Measurements from ENCODE around the gene B3GALNT1.

B3GALNT1 gene

DNA sequence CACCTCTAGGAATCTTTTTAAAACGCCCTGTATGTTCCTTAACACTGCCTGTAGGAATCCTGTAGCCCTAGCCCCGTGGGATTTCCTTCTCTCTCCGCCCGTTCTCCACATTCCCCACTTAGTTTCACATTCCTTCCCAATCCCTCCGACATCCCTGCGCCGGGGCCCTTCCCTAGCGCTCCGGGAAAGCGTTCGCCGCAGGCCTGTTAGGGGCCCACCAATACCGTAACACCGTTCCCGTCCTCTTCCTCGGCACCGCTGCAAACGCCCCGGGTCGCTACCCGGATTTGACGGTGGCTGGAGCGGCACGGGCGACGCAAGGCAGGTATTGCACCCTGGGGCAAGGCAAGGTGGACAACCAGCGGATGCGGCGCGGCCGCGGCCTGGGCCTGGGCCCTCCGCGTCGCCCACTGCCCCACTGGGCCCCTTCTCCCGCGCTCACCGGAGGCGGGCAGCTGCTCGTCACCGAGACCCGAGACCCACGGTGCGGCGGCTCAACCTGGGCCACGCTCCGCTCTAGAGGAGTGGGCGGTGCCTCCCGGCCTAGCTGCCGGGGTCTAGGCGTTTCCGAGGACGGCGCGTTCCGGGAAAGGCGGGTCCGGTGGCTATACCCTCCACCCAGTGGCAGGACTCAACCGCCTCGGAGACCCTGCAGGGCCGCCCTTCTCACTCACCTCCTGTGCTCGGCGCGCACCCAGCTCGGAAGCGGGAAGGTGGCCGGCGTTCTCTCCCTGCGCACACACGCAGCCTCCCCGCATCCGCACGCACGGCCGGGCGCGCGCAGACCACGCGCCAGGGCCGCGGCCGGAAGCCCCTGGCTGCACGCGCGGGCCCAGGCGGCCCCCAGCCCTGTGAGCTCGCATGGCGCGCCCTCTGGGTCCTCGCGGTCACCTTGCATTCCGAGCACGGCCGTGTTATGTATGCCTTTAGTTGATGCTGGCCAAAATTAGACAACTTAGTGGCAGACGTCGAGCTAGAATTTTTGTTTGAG lies at the start of gene B3GALNT1:
TSS of gene B3GALNT1 (minus strand) at position 789 of the 991 bp plus-strand sequence. CDS start 18,595 bp downstream, outside the sequence.
- ATAC-seq = peak; percentile 82
- H3K4me1 Mint-ChIP-seq = peaks cover 15% of the 10 kb centered on the region
- H3K36me3 Mint-ChIP-seq = no peaks in the 10 kb centered on the region
- peaks cover 27% of the 10 kb centered on the region for H3K27me3 Mint-ChIP-seq
- H3K4me3 Mint-ChIP-seq = peak within 1 kb of the TSS; percentile 89
- peak within 1 kb of the TSS; percentile 55 for H3K27ac Mint-ChIP-seq
- H3K9me3 Mint-ChIP-seq = no peaks in the 10 kb centered on the region

- no peak for ATAC-seq
- H3K27me3 Mint-ChIP-seq = no peaks in the 10 kb centered on the region
- no peaks in the 10 kb centered on the region for H3K4me1 Mint-ChIP-seq
- no peaks in the 10 kb centered on the region for H3K9me3 Mint-ChIP-seq
- no peaks in the 10 kb centered on the region for H3K36me3 Mint-ChIP-seq
- no peak overlapping the region for H3K27ac Mint-ChIP-seq
- H3K4me3 Mint-ChIP-seq = no peak overlapping the region
Observed at GRCh38 chr3:161153480-161153879, 48.3 kb upstream of the B3GALNT1 start.

- Mint-ChIP-seq H3K4me1 (no peaks in the 10 kb centered on the region), H3K4me3 (no peak overlapping the region), H3K27ac (no peak overlapping the region), H3K36me3 (no peaks in the 10 kb centered on the region), H3K9me3 (peaks cover 4% of the 10 kb centered on the region), H3K27me3 (no peaks in the 10 kb centered on the region)
- no peak for ATAC-seq
Observed at GRCh38 chr3:161150001-161150525, 44.9 kb upstream of the B3GALNT1 start.

- Mint-ChIP-seq H3K4me1 (no peaks in the 10 kb centered on the region), H3K36me3 (no peaks in the 10 kb centered on the region), H3K4me3 (no peak overlapping the region), H3K27ac (no peak overlapping the region), H3K9me3 (peaks cover 4% of the 10 kb centered on the region), H3K27me3 (no peaks in the 10 kb centered on the region)
- no peak for ATAC-seq
Observed at GRCh38 chr3:161149529-161149928, 44.4 kb upstream of the B3GALNT1 start.

DNA sequence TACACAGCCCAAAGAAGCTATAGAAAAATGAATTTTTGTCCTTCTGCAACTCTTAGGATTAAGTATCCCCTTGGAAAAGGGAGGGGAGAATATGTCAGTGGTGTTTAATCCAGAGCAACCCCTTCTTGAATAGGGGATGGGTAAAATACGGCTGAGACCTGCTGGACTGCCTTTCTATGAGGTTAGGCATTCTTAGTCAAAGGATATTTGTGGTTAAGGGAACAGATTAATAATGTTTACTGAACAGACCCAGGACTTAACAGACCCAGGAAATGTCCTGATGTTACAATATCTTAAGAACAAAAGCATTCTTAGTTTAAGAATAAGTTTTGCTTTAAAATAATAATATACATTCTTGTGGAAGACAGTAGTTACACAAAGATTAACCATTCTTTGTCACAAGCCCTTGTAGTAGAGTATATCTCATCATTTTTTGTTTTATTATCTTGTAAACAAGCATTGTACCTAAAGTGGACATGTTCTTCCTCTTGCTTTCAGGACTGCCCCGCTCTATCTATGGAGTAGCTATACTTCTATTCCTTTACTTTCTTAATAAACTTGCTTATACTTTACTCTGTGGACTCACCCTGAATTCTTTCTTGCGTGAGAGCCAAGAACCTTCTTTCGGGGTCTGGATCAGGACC lies 43.8 kb upstream of the B3GALNT1 start:
- ATAC-seq = no peak
- Mint-ChIP-seq H3K36me3 (no peaks in the 10 kb centered on the region), H3K27me3 (no peaks in the 10 kb centered on the region), H3K4me1 (no peaks in the 10 kb centered on the region), H3K4me3 (no peak overlapping the region), H3K27ac (no peak overlapping the region), H3K9me3 (peaks cover 4% of the 10 kb centered on the region)

- Mint-ChIP-seq H3K9me3 (peaks cover 7% of the 10 kb centered on the region), H3K27me3 (no peaks in the 10 kb centered on the region), H3K27ac (no peak overlapping the region), H3K4me3 (no peak overlapping the region), H3K36me3 (no peaks in the 10 kb centered on the region), H3K4me1 (no peaks in the 10 kb centered on the region)
- ATAC-seq = no peak
Observed at GRCh38 chr3:161142486-161142885, 37.3 kb upstream of the B3GALNT1 start.

- ATAC-seq = no peak
- Mint-ChIP-seq H3K36me3 (no peaks in the 10 kb centered on the region), H3K4me3 (no peak overlapping the region), H3K9me3 (peaks cover 3% of the 10 kb centered on the region), H3K27ac (no peak overlapping the region), H3K27me3 (no peaks in the 10 kb centered on the region), H3K4me1 (no peaks in the 10 kb centered on the region)
Observed at GRCh38 chr3:161139686-161140085, 34.5 kb upstream of the B3GALNT1 start.

DNA sequence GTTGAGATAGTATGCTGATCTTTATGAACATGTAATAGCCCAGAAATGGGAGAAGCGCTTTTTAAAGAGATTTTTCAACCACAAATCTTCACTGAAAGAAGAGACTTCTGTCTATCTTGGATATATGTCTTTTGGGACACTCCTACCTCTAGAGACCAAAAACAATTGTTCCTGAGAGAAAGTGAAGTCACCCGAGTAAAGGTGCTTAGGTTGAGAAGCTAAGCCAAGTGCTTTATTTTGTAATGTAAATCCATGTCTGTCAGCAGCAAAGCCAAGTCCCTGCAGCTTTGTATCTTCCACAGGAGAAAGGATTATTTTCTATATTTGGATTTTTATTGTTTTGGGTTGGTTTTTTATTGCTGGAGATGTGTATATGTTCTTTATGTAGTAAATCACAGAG lies 32.1 kb upstream of the B3GALNT1 start:
- no peak for ATAC-seq
- no peaks in the 10 kb centered on the region for H3K27me3 Mint-ChIP-seq
- H3K4me1 Mint-ChIP-seq = no peaks in the 10 kb centered on the region
- H3K27ac Mint-ChIP-seq = no peak overlapping the region
- no peaks in the 10 kb centered on the region for H3K9me3 Mint-ChIP-seq
- H3K36me3 Mint-ChIP-seq = no peaks in the 10 kb centered on the region
- H3K4me3 Mint-ChIP-seq = no peak overlapping the region

- H3K36me3 Mint-ChIP-seq = no peaks in the 10 kb centered on the region
- no peaks in the 10 kb centered on the region for H3K27me3 Mint-ChIP-seq
- no peak overlapping the region for H3K27ac Mint-ChIP-seq
- no peaks in the 10 kb centered on the region for H3K4me1 Mint-ChIP-seq
- no peak overlapping the region for H3K4me3 Mint-ChIP-seq
- no peaks in the 10 kb centered on the region for H3K9me3 Mint-ChIP-seq
- no peak for ATAC-seq
Observed at GRCh38 chr3:161132391-161132790, 27.2 kb upstream of the B3GALNT1 start.

GRCh38 chr3:161126495-161126894 lies 21.3 kb upstream of the B3GALNT1 start:
- H3K9me3 Mint-ChIP-seq = peaks cover 10% of the 10 kb centered on the region
- H3K36me3 Mint-ChIP-seq = peaks cover 8% of the 10 kb centered on the region
- H3K27me3 Mint-ChIP-seq = peaks cover 1% of the 10 kb centered on the region
- H3K27ac Mint-ChIP-seq = no peak overlapping the region
- no peak for ATAC-seq
- no peak overlapping the region for H3K4me3 Mint-ChIP-seq
- H3K4me1 Mint-ChIP-seq = no peaks in the 10 kb centered on the region

- Mint-ChIP-seq H3K27ac (no peak overlapping the region), H3K4me3 (no peak overlapping the region), H3K9me3 (peaks cover 25% of the 10 kb centered on the region), H3K4me1 (no peaks in the 10 kb centered on the region), H3K36me3 (peaks cover 6% of the 10 kb centered on the region), H3K27me3 (peaks cover 18% of the 10 kb centered on the region)
- ATAC-seq = no peak
Observed at GRCh38 chr3:161117646-161118045, 12.5 kb upstream of the B3GALNT1 start.

DNA sequence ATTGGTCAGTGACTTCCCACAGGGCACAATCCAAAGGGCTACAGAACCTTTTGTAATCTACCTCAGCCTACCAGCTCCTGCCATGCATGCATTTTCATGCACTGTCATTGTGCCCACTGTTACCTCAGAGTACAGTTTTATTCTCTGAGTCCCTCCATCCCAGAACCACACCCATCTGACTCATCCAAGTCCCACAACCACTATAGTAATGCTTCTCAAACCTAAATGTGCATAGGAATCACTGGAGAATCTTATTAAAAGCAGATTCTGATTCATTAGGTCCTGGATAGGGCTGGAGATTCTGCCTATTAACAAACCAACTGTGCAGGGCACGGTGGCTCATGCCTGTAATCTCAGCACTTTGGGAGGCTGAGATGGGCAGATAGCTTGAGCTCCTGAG lies 3.7 kb upstream of the B3GALNT1 start:
- Mint-ChIP-seq H3K27me3 (peaks cover 50% of the 10 kb centered on the region), H3K36me3 (no peaks in the 10 kb centered on the region), H3K4me3 (no peak overlapping the region), H3K4me1 (peaks cover 15% of the 10 kb centered on the region), H3K9me3 (no peaks in the 10 kb centered on the region), H3K27ac (no peak overlapping the region)
- no peak for ATAC-seq

- Mint-ChIP-seq H3K9me3 (no peaks in the 10 kb centered on the region), H3K27me3 (peaks cover 50% of the 10 kb centered on the region), H3K27ac (no peak overlapping the region), H3K4me3 (no peak overlapping the region), H3K36me3 (no peaks in the 10 kb centered on the region), H3K4me1 (peaks cover 15% of the 10 kb centered on the region)
- no peak for ATAC-seq
Observed at GRCh38 chr3:161107311-161107710, 2.2 kb upstream of the B3GALNT1 start.

DNA sequence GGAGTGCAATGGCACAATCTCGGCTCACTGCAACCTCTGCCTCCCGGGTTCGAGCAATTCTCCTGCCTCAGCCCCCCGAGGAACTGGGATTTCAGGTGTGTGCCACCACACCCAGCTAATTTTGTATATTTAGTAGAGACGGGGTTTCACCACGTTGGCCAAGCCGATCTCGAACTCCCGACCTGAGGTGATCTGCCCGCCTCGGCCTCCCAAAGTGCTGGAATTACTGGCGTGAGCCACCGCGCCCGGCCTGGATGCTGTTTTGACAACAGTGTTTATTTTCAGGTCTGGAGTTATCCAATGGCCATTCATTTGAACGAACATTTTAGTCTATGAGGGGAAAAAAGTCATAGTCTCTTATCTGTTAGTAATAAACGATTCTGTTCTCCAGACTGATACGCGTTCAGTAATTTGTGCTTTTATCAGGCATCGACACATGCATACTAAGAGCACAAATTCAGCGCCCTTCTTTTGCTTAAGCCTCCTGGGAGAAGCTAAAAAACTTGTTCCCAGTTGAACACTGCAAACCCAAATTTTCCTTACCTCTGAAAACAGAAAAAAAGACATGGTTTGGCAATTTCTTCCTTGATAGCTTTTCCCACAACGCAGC lies 1.3 kb downstream of the B3GALNT1 start:
- Mint-ChIP-seq H3K36me3 (no peaks in the 10 kb centered on the region), H3K27ac (peak overlapping the region; percentile 55), H3K4me3 (peak overlapping the region; percentile 89), H3K27me3 (peaks cover 19% of the 10 kb centered on the region), H3K9me3 (no peaks in the 10 kb centered on the region), H3K4me1 (peaks cover 15% of the 10 kb centered on the region)
- no peak for ATAC-seq

DNA sequence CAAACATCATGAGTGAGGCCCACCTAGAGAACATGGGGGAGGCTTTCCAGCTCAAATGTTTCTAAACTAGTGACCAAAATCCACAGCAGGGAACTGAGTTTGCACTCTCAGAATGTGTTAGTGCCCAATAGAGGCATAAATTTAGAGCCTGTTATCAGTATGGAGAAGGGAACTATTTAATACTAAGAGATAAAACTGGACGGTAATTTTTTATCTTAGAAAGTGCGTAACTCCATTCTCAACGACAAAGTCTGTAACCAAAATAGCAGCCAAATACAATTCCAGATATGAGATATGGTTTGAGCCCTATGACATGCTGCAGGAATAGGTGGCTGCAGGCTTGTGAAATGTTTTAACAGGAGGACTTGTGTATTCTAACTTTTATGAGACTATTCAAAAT lies 3.5 kb downstream of the B3GALNT1 start:
- no peak for ATAC-seq
- Mint-ChIP-seq H3K9me3 (no peaks in the 10 kb centered on the region), H3K27ac (no peak overlapping the region), H3K36me3 (no peaks in the 10 kb centered on the region), H3K4me1 (peaks cover 15% of the 10 kb centered on the region), H3K4me3 (no peak overlapping the region), H3K27me3 (peaks cover 9% of the 10 kb centered on the region)
